HG03135 (cell line): ENCODE data around the gene LCOR.
"Not testable (repeated sequence)": the region's sequence is repeated elsewhere in the genome, so short reads cannot be mapped to it uniquely, and the experiment has no call there.

Experiments used
- ATAC-seq: cut with Tn5 transposase; IDR thresholded peaks from one replicate; pipeline ENCODE4 v1.9.1; 2021; ENCODE audit warnings: mild to moderate bottlenecking, moderate library complexity; ENCODE audit not compliant: unreplicated experiment

LCOR gene

GRCh38 chr10:97025613-97026242 is 193.6 kb downstream of the LCOR start:
- ATAC-seq = no peak

- no peak for ATAC-seq
Measured at GRCh38 chr10:97028126-97028831, 196.2 kb downstream of the LCOR start.

- ATAC-seq = no peak
Measured at GRCh38 chr10:97028832-97029178, 196.7 kb downstream of the LCOR start.

- ATAC-seq = no peak
Measured at GRCh38 chr10:97029271-97029670, 197.2 kb downstream of the LCOR start.

- ATAC-seq = no peak
Measured at GRCh38 chr10:97030894-97031293, 198.8 kb downstream of the LCOR start.

GRCh38 chr10:97031459-97031858 is 199.4 kb downstream of the LCOR start:
- no peak for ATAC-seq

GRCh38 chr10:97032624-97033023 is 200.5 kb downstream of the LCOR start:
- no peak for ATAC-seq

GRCh38 chr10:97033841-97034240 is 201.7 kb downstream of the LCOR start:
- ATAC-seq = not testable (repeated sequence)

- no peak for ATAC-seq
Measured at GRCh38 chr10:97034301-97034700, 202.2 kb downstream of the LCOR start.

GRCh38 chr10:97034958-97035769 is 203.1 kb downstream of the LCOR start:
- no peak for ATAC-seq

GRCh38 chr10:97037365-97038361 is 205.6 kb downstream of the LCOR start:
- no peak for ATAC-seq

- ATAC-seq = no peak
Measured at GRCh38 chr10:97038688-97039087, 206.6 kb downstream of the LCOR start.

GRCh38 chr10:97039538-97040247 is 207.6 kb downstream of the LCOR start:
- no peak for ATAC-seq

- no peak for ATAC-seq
Measured at GRCh38 chr10:97040248-97040584, 208.1 kb downstream of the LCOR start.

- no peak for ATAC-seq
Measured at GRCh38 chr10:97040706-97041105, 208.6 kb downstream of the LCOR start.

- ATAC-seq = no peak
Measured at GRCh38 chr10:97042081-97042480, 210.0 kb downstream of the LCOR start.

GRCh38 chr10:97042716-97043562 is 210.8 kb downstream of the LCOR start:
- ATAC-seq = no peak

- ATAC-seq = no peak
Measured at GRCh38 chr10:97043563-97043855, 211.4 kb downstream of the LCOR start.
